ENCODE measurements around the gene FANCE.

GRCh38 chr6:35510916-35511561, 58.9 kb downstream of the FANCE start:
- no peak for TF ChIP-seq CTCF (IDR thresholded peaks at IDR 0.05)
- no peak for TF ChIP-seq EZH2phosphoT487 (IDR thresholded peaks at IDR 0.05)

Measured in neural progenitor cell (in vitro differentiated cells).